NCI-H526 (cell line): ENCODE measurements around the gene ARMC9.
"Not testable (repeated sequence)": the region's sequence is repeated elsewhere in the genome, so short reads cannot be mapped to it uniquely, and the experiment has no call there.

ENCODE experiments used
- DNase-seq, 2 experiments: peaks; one replicate each; lab custom pipeline; 2025; lab: John Stamatoyannopoulos, UW

ARMC9 gene

GRCh38 chr2:231360881-231361371 is 162.5 kb downstream of the ARMC9 start:
- DNase-seq, result no peak

GRCh38 chr2:231361701-231362554 is 163.5 kb downstream of the ARMC9 start:
- no peak for DNase-seq

DNA sequence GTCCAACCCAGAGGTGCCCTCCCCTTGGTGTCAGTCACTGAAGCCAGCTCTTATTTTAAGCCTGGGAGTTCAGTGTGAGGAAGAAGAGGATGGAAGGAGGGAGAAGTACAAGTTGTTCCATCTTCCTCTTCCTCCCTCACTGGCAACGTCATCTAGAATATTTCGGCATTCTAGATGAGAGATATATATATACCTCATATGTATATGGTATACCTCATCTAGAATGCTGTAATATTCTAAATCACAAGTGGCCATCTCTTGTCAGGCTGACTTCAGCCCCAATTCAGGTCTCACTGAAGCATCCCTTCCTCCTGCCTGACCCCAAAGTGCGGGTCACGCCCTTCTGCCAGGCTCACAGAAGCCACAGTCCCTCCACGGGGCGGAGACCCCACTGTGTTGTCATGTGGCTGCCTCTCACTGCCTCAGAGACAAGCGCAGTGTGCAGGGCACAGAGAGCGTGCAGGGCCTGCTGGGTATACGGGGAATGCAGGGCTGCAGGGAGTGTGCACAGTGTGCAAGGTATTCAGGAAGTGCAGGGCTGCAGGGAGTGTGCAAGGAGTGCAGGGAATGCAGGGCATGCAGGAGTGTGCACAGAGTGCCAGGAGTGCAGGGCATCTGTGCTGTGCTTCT is 164.2 kb downstream of the ARMC9 start:
- DNase-seq, result no peak

GRCh38 chr2:231364061-231364460 is 165.6 kb downstream of the ARMC9 start:
- DNase-seq, result no peak

- DNase-seq, result peak; percentile 68 to 74
Measured at GRCh38 chr2:231364961-231365810, 166.8 kb downstream of the ARMC9 start.

GRCh38 chr2:231367178-231367577 is 168.7 kb downstream of the ARMC9 start:
- DNase-seq, result no peak

- no peak for DNase-seq
Measured at GRCh38 chr2:231369580-231370428, 171.4 kb downstream of the ARMC9 start.

DNA sequence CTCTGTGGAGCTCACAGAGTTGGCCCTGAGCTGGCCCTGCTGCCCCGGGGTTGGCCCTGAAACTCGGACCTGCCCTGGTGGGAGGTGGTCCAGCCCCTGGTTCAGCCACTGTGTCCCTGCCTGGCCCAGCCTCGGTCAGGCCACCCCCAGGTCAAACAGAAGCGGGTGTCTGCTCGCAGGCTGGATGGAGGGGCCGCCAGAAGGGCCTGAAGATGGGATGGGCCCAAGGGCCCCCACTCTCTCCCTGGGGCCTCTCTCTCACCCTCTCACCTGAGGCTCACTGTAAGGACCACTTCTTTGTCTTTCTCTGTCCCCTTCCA is 172.0 kb downstream of the ARMC9 start:
- no peak for DNase-seq

- no peak for DNase-seq
Measured at GRCh38 chr2:231370749-231371429, 172.5 kb downstream of the ARMC9 start.

- DNase-seq, result no peak
Measured at GRCh38 chr2:231371430-231372054, 173.1 kb downstream of the ARMC9 start.

DNA sequence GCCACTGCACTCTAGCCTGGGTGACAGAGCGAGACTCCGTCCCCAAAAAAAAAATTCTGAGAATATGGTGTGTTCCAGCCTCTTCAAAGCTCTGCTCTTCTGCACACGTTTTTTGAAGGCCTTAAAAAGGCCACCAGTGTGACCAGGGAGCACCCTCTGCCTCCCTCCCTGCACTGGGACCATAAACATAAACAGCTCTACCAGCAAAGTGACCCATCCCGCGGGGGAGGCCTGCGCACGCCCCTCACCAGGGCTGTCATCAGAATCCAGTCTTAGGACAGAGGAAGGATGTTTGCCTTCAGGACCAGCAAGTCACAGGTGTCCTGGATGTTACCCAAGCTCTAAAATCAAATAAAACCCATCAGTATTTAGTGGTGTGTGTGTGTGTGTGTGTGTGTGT is 173.9 kb downstream of the ARMC9 start:
- no peak for DNase-seq

DNA sequence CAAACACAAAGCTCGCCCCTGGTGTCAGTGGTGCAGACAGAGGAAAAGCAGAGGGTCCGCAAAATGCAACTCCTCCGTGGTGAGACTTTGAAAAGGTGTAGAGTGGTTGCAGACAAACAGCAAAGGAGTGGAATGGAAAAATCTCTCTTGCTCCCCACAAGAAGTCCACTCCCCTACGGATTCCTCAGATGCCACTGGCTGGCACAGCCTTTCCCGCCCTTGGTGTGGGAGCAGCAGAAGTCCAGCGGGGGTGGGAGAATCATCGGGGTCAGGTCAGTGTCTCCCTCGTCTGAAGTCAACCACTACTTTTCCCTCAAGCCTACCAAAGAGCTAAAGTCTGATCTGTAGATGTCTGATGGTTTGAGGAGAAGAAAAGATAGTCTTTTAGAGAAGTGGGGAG is 174.8 kb downstream of the ARMC9 start:
- DNase-seq, result no peak

GRCh38 chr2:231373786-231374349 is 175.4 kb downstream of the ARMC9 start:
- DNase-seq, result no peak

GRCh38 chr2:231374771-231375170 is 176.3 kb downstream of the ARMC9 start:
- no peak for DNase-seq

GRCh38 chr2:231375994-231376615 is 177.7 kb downstream of the ARMC9 start:
- DNase-seq, result not testable (repeated sequence)

GRCh38 chr2:231376857-231377256 is 178.4 kb downstream of the ARMC9 start:
- no peak for DNase-seq

DNA sequence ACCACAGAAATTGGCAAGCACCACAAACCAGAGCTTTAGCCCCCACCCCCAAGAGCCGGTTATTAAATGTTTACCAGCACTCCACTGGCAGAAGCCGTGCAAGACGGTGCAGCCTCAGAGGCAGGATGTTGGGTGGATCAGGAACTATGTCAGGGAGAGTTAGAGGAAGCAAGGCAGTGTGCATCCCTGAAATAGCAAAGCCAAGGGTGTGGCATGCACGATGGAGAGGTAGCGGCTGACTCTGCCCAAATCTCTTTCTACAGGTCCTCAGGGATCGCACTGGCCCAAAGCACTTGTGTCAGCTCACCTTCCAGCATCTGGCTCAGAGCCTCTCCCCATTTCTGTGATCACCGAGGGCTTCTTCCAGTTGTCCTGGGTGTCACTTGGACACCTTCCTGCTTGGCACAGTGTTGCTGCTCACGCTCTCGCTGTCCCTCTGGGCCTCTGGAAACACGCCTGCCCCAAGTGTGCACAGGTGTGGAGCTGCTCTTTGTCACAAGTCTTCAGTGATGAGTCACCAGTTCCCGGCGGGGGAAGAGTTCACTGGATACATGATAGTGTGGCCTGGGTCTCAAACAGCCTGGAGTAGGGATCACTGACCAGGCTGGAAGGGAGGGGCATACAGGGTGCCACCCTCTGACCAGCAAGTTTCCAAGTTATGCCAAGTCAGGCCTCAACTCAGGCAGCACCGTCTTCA is 179.7 kb downstream of the ARMC9 start:
- no peak for DNase-seq

DNA sequence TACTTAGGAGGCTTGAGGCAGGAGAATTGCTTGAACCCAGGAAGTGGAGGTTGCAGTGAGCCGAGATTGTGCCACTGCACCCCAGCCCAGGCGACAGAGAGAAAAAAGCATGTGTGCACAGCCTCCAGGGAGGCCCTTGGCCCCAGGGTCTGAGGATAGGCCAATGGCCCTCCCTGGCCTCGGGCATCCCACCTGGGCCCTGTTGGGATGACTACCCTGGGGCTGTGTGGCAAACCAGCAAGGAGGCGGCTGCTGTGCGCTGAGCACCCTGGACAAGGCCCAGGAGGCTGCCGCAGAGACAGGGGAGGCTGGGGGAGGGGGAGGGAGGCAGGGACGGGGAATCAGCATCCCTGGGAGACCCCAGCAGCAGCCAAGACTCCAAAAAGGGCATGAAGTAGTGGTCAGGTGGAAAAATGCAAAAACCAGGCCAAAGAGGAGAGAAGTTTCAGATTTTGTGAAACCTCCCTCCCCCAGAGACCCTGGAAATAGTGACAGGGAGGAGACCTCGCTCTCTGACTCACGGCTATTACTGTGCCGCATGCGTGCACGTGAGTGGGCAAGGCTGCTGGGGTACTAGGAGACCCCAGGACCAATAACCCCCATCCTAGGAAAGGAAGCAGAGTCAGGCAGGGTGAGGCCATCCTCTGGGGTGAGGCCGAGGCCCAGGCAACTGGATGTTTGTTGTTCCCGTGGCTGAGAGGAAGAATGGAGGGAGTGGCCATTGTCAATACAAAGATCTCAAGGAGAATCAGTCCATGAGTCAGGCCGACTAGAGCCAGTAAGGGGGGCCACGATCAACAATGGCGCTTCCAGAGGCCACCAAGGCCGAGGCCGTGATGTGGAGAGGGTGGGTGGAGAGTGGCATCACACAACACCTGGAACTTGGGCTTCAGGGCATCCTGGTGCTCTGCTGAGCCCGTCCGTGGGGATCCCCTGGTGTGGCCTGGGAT is 181.1 kb downstream of the ARMC9 start:
- DNase-seq, result no peak
